SK-N-SH (cell line): ENCODE data around the gene NFIA.

Source experiments
- EP300 ChIP-seq, 2 experiments: IDR thresholded peaks; 2 replicates each; pipeline versions ENCODE4 v1.4.0 to v1.6.1; 2012; ENCODE audit warnings: borderline replicate concordance in 1 of 2, low read depth in 1 of 2, low read length in 1 of 2
- GABPA ChIP-seq: IDR thresholded peaks from 2 replicates; pipeline ENCODE4 v1.4.0; 2012; ENCODE audit warnings: low read depth, mild to moderate bottlenecking
- NFIC ChIP-seq: IDR thresholded peaks from 2 replicates; pipeline ENCODE4 v1.4.0; 2012; ENCODE audit warnings: borderline replicate concordance
- POLR2AphosphoS5 ChIP-seq: IDR thresholded peaks from 2 replicates; pipeline ENCODE4 v1.6.1; 2012; ENCODE audit warnings: low read depth, low read length
- RAD21 ChIP-seq: IDR thresholded peaks from 2 replicates; pipeline ENCODE4 v1.6.1; 2012; ENCODE audit warnings: mild to moderate bottlenecking, low read length
- YY1 ChIP-seq: IDR thresholded peaks from 2 replicates; pipeline ENCODE4 v1.4.0; 2012; ENCODE audit warnings: low read depth, mild to moderate bottlenecking
- TF ChIP-seq, protein P1 (sequence below): fragments of 200-600 bp; sonication (generic); IDR thresholded peaks from 2 replicates; pipeline ENCODE4 v1.6.1; 2017; ENCODE audit warnings: antibody characterized with exemption, mild to moderate bottlenecking, moderate library complexity
- TF ChIP-seq, protein P2 (sequence below): IDR thresholded peaks from 2 replicates; pipeline ENCODE4 v1.4.0; 2012; ENCODE audit warnings: low read depth, borderline replicate concordance

DNA sequence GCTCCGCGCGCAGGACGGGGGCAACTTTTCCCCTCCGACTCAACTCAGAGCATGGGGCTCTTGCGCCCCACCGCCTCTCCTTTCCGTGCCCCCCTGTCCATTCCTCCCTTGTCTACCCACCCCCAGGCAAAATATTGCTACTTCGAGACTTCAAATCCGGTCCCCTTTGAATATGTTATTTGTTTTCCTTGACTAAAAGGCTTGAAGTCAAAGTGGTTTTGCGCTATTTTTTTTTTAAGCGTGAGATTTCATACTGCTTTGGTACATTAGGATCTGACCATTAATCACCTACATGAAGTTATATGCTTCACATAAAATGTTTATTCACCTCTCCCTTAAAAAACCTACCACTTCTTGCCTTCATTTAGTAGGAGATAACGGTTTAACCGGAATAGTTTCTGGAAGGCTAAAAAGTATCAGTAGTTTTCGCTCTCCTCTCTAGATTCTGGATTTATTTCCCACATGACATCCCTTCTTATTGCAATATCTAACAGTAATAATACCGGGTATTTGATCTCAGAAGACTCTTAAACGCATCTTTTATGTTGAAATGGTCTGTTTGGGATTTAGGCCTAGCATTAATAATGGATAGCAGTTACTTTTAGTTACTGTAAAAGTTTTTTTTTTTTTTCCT is 1.6 kb downstream of the NFIA start:
- no peak for TF ChIP-seq POLR2AphosphoS5
- no peak for TF ChIP-seq RAD21
- TF ChIP-seq, protein P1, sequence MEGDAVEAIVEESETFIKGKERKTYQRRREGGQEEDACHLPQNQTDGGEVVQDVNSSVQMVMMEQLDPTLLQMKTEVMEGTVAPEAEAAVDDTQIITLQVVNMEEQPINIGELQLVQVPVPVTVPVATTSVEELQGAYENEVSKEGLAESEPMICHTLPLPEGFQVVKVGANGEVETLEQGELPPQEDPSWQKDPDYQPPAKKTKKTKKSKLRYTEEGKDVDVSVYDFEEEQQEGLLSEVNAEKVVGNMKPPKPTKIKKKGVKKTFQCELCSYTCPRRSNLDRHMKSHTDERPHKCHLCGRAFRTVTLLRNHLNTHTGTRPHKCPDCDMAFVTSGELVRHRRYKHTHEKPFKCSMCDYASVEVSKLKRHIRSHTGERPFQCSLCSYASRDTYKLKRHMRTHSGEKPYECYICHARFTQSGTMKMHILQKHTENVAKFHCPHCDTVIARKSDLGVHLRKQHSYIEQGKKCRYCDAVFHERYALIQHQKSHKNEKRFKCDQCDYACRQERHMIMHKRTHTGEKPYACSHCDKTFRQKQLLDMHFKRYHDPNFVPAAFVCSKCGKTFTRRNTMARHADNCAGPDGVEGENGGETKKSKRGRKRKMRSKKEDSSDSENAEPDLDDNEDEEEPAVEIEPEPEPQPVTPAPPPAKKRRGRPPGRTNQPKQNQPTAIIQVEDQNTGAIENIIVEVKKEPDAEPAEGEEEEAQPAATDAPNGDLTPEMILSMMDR: no peak
- TF ChIP-seq, protein P2, sequence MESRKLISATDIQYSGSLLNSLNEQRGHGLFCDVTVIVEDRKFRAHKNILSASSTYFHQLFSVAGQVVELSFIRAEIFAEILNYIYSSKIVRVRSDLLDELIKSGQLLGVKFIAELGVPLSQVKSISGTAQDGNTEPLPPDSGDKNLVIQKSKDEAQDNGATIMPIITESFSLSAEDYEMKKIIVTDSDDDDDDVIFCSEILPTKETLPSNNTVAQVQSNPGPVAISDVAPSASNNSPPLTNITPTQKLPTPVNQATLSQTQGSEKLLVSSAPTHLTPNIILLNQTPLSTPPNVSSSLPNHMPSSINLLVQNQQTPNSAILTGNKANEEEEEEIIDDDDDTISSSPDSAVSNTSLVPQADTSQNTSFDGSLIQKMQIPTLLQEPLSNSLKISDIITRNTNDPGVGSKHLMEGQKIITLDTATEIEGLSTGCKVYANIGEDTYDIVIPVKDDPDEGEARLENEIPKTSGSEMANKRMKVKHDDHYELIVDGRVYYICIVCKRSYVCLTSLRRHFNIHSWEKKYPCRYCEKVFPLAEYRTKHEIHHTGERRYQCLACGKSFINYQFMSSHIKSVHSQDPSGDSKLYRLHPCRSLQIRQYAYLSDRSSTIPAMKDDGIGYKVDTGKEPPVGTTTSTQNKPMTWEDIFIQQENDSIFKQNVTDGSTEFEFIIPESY: no peak
- TF ChIP-seq GABPA: no peak
- TF ChIP-seq NFIC: no peak
- no peak for TF ChIP-seq EP300 (IDR thresholded peaks at IDR 0.05; ENCODE audit: borderline replicate concordance in 1 of 2, low read depth in 1 of 2, low read length in 1 of 2)
- no peak for TF ChIP-seq YY1
